ENCODE results near the gene OR5K4.
"Not testable (repeated sequence)": the region's sequence is repeated elsewhere in the genome, so short reads cannot be mapped to it uniquely, and the experiment has no call there.

The OR5K4 gene

GRCh38 chr3:98367464-98368246 lies 14.0 kb downstream of the OR5K4 start:
- intact Hi-C loops (cut with DNase I), result no loop called here
- DNase-seq, result no peak

DNA sequence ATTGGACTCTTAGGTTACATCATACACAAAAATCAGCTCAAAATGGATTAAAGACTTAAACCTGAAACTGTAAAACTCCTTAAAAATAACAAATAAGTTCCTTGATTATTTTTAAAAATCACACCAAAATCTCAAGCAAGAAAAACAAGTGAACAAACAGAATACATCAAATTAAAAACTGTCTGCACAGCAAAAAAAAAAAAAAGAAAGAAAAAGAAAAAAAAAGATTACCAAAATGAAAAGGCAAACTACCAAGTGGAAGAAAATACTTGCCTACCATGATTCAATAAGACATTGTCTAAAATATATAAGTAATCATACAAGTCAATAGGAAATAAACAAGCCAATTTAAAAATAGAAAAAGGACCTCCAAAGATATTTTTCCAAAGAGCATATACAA lies 17.5 kb downstream of the OR5K4 start:
- no peak for DNase-seq
- intact Hi-C loops (cut with DNase I), result no loop called here

GRCh38 chr3:98371853-98372252 lies 18.2 kb downstream of the OR5K4 start:
- no peak for DNase-seq
- intact Hi-C loops (cut with DNase I), result no loop called here

- intact Hi-C loops (cut with DNase I), result no loop called here
- DNase-seq, result no peak
These were observed 18.8 kb downstream of the OR5K4 start for GRCh38 chr3:98372445-98372844.

- intact Hi-C loops (cut with DNase I), result no loop called here
- no peak for DNase-seq
These were observed 23.0 kb downstream of the OR5K4 start for GRCh38 chr3:98376631-98377030.

GRCh38 chr3:98388147-98388546 lies 34.5 kb downstream of the OR5K4 start:
- no peak for DNase-seq
- intact Hi-C loops (cut with DNase I), result no loop called here

- no peak for DNase-seq
- intact Hi-C loops (cut with DNase I), result no loop called here
These were observed 36.7 kb downstream of the OR5K4 start, which contains the start of gene OR5K3 for GRCh38 chr3:98390366-98390765. Gene OR5K3 (plus strand): TSS chr3:98390666. CDS start chr3:98390666, 0 bp downstream.

GRCh38 chr3:98395101-98395500 lies 41.4 kb downstream of the OR5K4 start:
- intact Hi-C loops (cut with DNase I), result no loop called here

DNA sequence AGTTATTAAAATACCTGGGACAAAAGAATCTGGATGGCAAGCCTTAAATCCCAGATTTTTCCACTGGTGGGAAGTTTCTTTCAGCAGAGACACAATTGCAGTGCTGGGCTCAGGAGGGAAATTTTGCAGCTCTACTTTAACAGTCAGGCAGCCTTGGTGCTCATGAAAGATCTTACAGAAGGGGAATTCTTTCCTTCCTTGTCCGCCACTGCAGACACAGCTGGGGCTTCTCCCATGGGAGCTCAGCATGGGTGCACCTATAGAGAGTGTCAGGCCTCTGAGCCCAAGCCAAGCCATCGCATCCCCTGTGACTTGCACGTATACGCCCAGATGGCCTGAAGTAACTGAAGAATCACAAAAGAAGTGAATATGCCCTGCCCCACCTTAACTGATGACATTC lies 42.8 kb downstream of the OR5K4 start:
- DNase-seq, result not testable (repeated sequence)

More at GRCh38 chr3:98395101-98395500, 41.4 kb downstream of the OR5K4 start:
- DNase-seq, result peak in 8 of 10 donors; percentile 25 to 90 (median 55)

GRCh38 chr3:98398513-98398912 lies 44.9 kb downstream of the OR5K4 start:
- intact Hi-C loops (cut with DNase I), result no loop called here
- DNase-seq, result no peak

More for the DNA sequence above, 42.8 kb downstream of the OR5K4 start:
- intact Hi-C loops (cut with DNase I), result not testable (repeated sequence)

DNA sequence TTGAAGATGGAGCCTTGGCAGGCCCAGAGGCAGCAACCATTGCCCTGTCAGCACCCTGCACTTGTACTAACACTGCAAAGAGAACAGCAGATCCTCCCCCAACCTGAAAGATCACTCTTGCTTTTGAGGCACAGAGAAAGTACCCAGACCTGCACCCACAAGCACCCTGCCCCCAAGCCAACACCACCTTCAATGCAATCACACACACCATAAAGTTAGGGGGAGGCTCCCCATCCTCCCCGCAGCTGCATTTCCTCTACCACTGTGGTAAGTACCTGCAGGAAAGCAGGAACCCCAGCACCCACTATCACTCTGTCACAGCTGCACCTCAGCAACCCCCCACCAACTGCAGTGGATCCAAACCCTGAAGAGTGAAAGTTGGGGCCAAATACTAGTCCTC lies 48.9 kb downstream of the OR5K4 start:
- intact Hi-C loops (cut with DNase I), result no loop called here
- DNase-seq, result no peak

DNA sequence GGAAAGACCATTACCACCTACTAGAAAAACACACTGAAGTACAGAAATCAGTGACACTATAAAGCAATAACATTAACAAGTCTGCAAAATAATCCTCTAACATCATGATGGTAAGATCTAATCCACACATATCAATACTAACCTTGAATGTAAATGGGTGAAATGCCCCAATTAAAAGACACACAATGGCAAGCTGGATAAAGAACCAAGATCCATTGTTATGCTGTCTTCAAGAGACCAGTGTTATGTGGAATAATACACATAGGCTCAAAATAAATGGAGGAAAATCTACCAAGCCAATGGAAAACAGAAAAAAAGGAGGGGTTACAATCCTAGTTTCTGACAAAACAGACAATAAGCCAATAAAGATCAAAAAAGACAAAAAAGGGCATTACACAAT lies 50.4 kb downstream of the OR5K4 start:
- DNase-seq, result no peak
- intact Hi-C loops (cut with DNase I), result no loop called here

Data from posterior cingulate gyrus (tissue), 11 donors.